Adrenal gland (tissue), 5 donors: ENCODE data around the gene AUH.

Experiments
- POLR2A ChIP-seq, 2 donors: fragments of 450-650 bp; IDR thresholded peaks; one replicate each; pipeline ENCODE4 v1.6.1; 2017; ENCODE audit warnings: antibody characterized with exemption in 2 of 2, mild to moderate bottlenecking in 2 of 2, moderate library complexity in 1 of 2
- TF ChIP-seq, protein P1 (sequence below), 6 experiments: fragments of 450-650 bp in 4 of 6; fragments of 200-600 bp in 2 of 6; sonication (generic) in 1 of 6; IDR thresholded peaks; 1 replicate in 5 of 6; 2 replicates in 1 of 6; pipeline versions ENCODE4 v1.5.1 to v1.8.0; 2016 to 2021; ENCODE audit warnings: antibody characterized with exemption in 6 of 6, mild to moderate bottlenecking in 2 of 6, moderate library complexity in 1 of 6
- donor health status: DM: no; HTN: no; CAD: no.

- TF ChIP-seq, protein P1, sequence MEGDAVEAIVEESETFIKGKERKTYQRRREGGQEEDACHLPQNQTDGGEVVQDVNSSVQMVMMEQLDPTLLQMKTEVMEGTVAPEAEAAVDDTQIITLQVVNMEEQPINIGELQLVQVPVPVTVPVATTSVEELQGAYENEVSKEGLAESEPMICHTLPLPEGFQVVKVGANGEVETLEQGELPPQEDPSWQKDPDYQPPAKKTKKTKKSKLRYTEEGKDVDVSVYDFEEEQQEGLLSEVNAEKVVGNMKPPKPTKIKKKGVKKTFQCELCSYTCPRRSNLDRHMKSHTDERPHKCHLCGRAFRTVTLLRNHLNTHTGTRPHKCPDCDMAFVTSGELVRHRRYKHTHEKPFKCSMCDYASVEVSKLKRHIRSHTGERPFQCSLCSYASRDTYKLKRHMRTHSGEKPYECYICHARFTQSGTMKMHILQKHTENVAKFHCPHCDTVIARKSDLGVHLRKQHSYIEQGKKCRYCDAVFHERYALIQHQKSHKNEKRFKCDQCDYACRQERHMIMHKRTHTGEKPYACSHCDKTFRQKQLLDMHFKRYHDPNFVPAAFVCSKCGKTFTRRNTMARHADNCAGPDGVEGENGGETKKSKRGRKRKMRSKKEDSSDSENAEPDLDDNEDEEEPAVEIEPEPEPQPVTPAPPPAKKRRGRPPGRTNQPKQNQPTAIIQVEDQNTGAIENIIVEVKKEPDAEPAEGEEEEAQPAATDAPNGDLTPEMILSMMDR (IDR thresholded peaks at IDR 0.05): no peak
- TF ChIP-seq POLR2A (IDR thresholded peaks at IDR 0.05): no peak
Measured at GRCh38 chr9:91305596-91306295, 56.0 kb downstream of the AUH start.
